Measurements from ENCODE around the gene AFTPH. TPM values are rescaled to one million over a fixed set of nuclear protein-coding genes. Genes with fewer than 3 reads are reported as not detected.
A peak's percentile ranks its signal among the peaks of the same experiment; 100 is the strongest.

Gene AFTPH, protein sequence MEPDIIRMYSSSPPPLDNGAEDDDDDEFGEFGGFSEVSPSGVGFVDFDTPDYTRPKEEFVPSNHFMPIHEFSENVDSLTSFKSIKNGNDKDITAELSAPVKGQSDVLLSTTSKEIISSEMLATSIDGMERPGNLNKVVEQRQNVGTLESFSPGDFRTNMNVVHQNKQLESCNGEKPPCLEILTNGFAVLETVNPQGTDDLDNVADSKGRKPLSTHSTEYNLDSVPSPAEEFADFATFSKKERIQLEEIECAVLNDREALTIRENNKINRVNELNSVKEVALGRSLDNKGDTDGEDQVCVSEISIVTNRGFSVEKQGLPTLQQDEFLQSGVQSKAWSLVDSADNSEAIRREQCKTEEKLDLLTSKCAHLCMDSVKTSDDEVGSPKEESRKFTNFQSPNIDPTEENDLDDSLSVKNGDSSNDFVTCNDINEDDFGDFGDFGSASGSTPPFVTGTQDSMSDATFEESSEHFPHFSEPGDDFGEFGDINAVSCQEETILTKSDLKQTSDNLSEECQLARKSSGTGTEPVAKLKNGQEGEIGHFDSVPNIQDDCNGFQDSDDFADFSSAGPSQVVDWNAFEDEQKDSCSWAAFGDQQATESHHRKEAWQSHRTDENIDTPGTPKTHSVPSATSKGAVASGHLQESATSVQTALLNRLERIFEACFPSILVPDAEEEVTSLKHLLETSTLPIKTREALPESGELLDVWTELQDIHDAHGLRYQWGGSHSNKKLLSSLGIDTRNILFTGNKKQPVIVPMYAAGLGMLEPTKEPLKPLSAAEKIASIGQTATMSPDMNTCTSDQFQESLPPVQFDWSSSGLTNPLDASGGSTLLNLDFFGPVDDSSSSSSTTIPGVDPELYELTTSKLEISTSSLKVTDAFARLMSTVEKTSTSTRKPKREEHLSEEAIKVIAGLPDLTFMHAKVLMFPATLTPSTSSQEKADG
- polyA plus RNA-seq (2011; rRNA removed) (16.8 and 22.0 TPM in 2 replicates), polyA minus RNA-seq (2011; rRNA and poly(A)+ RNA removed) (10.8 and 14.5 TPM in 2 replicates)

GRCh38 chr2:64523666-64524603 lies at the start of gene AFTPH:
TSS of gene AFTPH (plus strand) at chr2:64524328. CDS start at chr2:64551475, 27,147 bp downstream.
- H3K27ac ChIP-seq (ENCODE audit: low read depth, low read length): peak within 1 kb of the TSS; percentile 81
- ChIA-PET POLR2A (interaction anchor here (0.7 to 1.0 kb wide), 2 partner anchors 18 to 71 kb away, joined by 3 read pairs; no protein-coding TSS in a partner anchor), CTCF (interaction anchor here (0.5 to 3.0 kb wide), 32 partner anchors 10 to 1050 kb away, joined by 3 to 63 read pairs (median 6); no protein-coding TSS in a partner anchor)
- peaks cover 12% of the 10 kb centered on the region for H3K27me3 ChIP-seq (ENCODE audit: control insufficient read depth, insufficient read depth, low read length)
- H3K4me3 ChIP-seq (ENCODE audit: low read depth, low read length): peak within 1 kb of the TSS; percentile 91
- TF ChIP-seq CTCF (IDR thresholded peaks at IDR 0.05; ENCODE audit: low read depth, low read length): no peak
- peak; percentile 97 for DNase-seq (ENCODE audit: low read depth, low spot score)
- H3K9me3 ChIP-seq (ENCODE audit: control insufficient read depth, insufficient read depth, low read length): no peaks in the 10 kb centered on the region; the same call in 1 of the 2 replicates

DNA sequence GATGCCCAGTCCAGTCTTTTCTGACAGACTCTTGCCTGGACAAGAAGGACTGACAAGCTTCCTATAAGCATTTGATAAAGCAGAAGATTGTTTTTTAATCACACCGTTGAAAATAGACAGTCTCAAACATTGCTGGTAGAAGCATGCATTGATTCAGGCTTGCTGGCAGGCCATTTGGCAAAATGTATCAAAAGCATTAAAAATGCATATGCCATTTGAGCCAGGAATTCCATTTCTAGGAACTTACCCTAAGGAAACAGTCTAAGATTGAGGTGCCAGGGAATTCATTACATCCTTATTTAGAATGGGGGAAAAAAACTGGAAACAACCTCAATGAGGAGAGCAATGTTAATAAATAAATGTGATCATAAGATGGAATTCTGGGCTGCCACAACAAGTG lies 49.5 kb upstream of the AFTPH start:
- POLR2A ChIA-PET: no interaction called here
- DNase-seq (ENCODE audit: low read depth, low spot score): no peak
- Histone ChIP-seq H3K27ac (ENCODE audit: low read depth, low read length) (no peak overlapping the region), H3K9me3 (ENCODE audit: control insufficient read depth, insufficient read depth, low read length) (no peaks in the 10 kb centered on the region), H3K27me3 (ENCODE audit: control insufficient read depth, insufficient read depth, low read length) (peaks cover 34% of the 10 kb centered on the region), H3K4me3 (ENCODE audit: low read depth, low read length) (no peak overlapping the region)
- CTCF ChIA-PET: interaction anchor here (1.6 kb wide), 1 partner anchor 13 kb away, joined by 10 read pairs; no protein-coding TSS in a partner anchor
- TF ChIP-seq CTCF (IDR thresholded peaks at IDR 0.05; ENCODE audit: low read depth, low read length): no peak

GRCh38 chr2:64477037-64477436 lies 47.1 kb upstream of the AFTPH start:
- Histone ChIP-seq H3K4me3 (ENCODE audit: low read depth, low read length) (no peak overlapping the region), H3K9me3 (ENCODE audit: control insufficient read depth, insufficient read depth, low read length) (no peaks in the 10 kb centered on the region), H3K27me3 (ENCODE audit: control insufficient read depth, insufficient read depth, low read length) (peaks cover 35% of the 10 kb centered on the region), H3K27ac (ENCODE audit: low read depth, low read length) (no peak overlapping the region)
- ChIA-PET CTCF (interaction anchor here (1.4 to 2.8 kb wide), 2 partner anchors 11 to 146 kb away, joined by 3 to 20 read pairs; no protein-coding TSS in a partner anchor), POLR2A (no interaction called here)
- no peak for TF ChIP-seq CTCF (IDR thresholded peaks at IDR 0.05; ENCODE audit: low read depth, low read length)
- no peak for DNase-seq (ENCODE audit: low read depth, low spot score)

GRCh38 chr2:64477979-64478378 lies 46.1 kb upstream of the AFTPH start:
- DNase-seq (ENCODE audit: low read depth, low spot score): no peak
- Histone ChIP-seq H3K4me3 (ENCODE audit: low read depth, low read length) (no peak overlapping the region), H3K27ac (ENCODE audit: low read depth, low read length) (no peak overlapping the region), H3K27me3 (ENCODE audit: control insufficient read depth, insufficient read depth, low read length) (peaks cover 35% of the 10 kb centered on the region), H3K9me3 (ENCODE audit: control insufficient read depth, insufficient read depth, low read length) (no peaks in the 10 kb centered on the region)
- no peak for TF ChIP-seq CTCF (IDR thresholded peaks at IDR 0.05; ENCODE audit: low read depth, low read length)
- POLR2A ChIA-PET: no interaction called here
- CTCF ChIA-PET: interaction anchor here (2.8 kb wide), 1 partner anchor 10 kb away, joined by 20 read pairs; no protein-coding TSS in a partner anchor
